HepG2 (cell line): ENCODE results near the gene FOXI3. TPM values are rescaled to one million over a fixed set of nuclear protein-coding genes. Genes with fewer than 3 reads are reported as not detected.

ENCODE experiments used
- ATAC-seq: fragments of 200-7000 bp; cut with Tn5 transposase; 3 replicates; pipeline ENCODE4 v1.9.1; 2020; ENCODE audit warnings: mild to moderate bottlenecking, moderate library complexity
- BruUV-seq: library from RNA; stranded (reverse); fragments of 400-500 nt; replicated peaks from 2 replicates; lab custom pipeline; 2021; lab: Mats Ljungman, UMichigan
- CTCF ChIA-PET: fragments of 300-600 bp; formaldehyde crosslinking; extraction: SDS; loops from one replicate; lab custom pipeline; 2021; ENCODE audit warnings: low total read pairs, inconsistent platforms, low intra/inter-chr PET ratio; lab: Yijun Ruan, JAX
- POLR2A ChIA-PET: fragments of 350-600 bp; sonication (Branson Sonifier 250); formaldehyde crosslinking; loops from one replicate; lab custom pipeline; 2020; ENCODE audit warnings: antibody characterized with exemption, inconsistent platforms; lab: Yijun Ruan, JAX
- DNase-seq: peaks from one replicate; pipeline ENCODE4 v3.0.0-alpha.2; 2015; ENCODE audit warnings: low spot score
- FAIRE-seq: peaks from 3 replicates; lab custom pipeline; 2011; peaks lifted over from hg19 to GRCh38; lab: Jason Lieb, UNC
- H2AFZ ChIP-seq: one replicate; pipeline ENCODE4 v1.6.1; 2011; ENCODE audit warnings: low read length, inconsistent platforms
- H3K27ac ChIP-seq: fragments of 300-600 bp; 3 replicates; pipeline ENCODE4 v1.8.0; 2011; ENCODE audit warnings: mixed run types, mild to moderate bottlenecking, mixed read lengths, low read length, inconsistent platforms; ENCODE audit not compliant: insufficient read depth; ENCODE audit errors: extremely low read length
- H3K27me3 ChIP-seq, 2 experiments: fragments of 200-600 bp in 1 of 2; 2 replicates in 1 of 2; 3 replicates in 1 of 2; pipeline versions ENCODE4 v1.6.0 to v1.8.0; 2011; ENCODE audit warnings: low read length in 2 of 2, mild to moderate bottlenecking in 2 of 2, moderate library complexity in 2 of 2, inconsistent platforms in 1 of 2; ENCODE audit not compliant: insufficient read depth in 2 of 2, control insufficient read depth in 1 of 2
- H3K36me3 ChIP-seq, 2 experiments: fragments of 200-600 bp in 1 of 2; replicated peaks in 1 of 2; 2 replicates in 1 of 2; 3 replicates in 1 of 2; pipeline versions ENCODE4 v1.5.1 to v1.8.0; 2011; ENCODE audit warnings: low read length in 2 of 2, inconsistent platforms in 1 of 2; ENCODE audit not compliant: insufficient read depth in 2 of 2, control insufficient read depth in 1 of 2
- H3K4me1 ChIP-seq: 2 replicates; pipeline ENCODE4 v1.5.1; 2012; ENCODE audit warnings: low read length, inconsistent platforms; ENCODE audit not compliant: insufficient read depth
- H3K4me2 ChIP-seq: 2 replicates; pipeline ENCODE4 v1.6.0; 2011; ENCODE audit warnings: low read depth, low read length, inconsistent platforms
- H3K4me3 ChIP-seq, 3 experiments: fragments of 200-600 bp in 1 of 3; sonication (generic), shearing (Covaris generic) in 1 of 3; replicated peaks in 1 of 3; 2 replicates each; pipeline ENCODE4 v1.5.1; 2011 to 2016; ENCODE audit warnings: low read length in 3 of 3, inconsistent platforms in 2 of 3, low read depth in 2 of 3, mild to moderate bottlenecking in 2 of 3, control low read depth in 1 of 3, mixed read lengths in 1 of 3; ENCODE audit not compliant: insufficient read depth in 1 of 3
- H3K79me2 ChIP-seq: one replicate; pipeline ENCODE4 v1.6.1; 2011; ENCODE audit warnings: low read length, inconsistent platforms; ENCODE audit not compliant: insufficient read depth
- H3K9ac ChIP-seq: 2 replicates; pipeline ENCODE4 v1.6.0; 2011; ENCODE audit warnings: mild to moderate bottlenecking, low read depth, low read length, inconsistent platforms; ENCODE audit not compliant: insufficient read depth
- H3K9me3 ChIP-seq: 2 replicates; pipeline ENCODE4 v1.5.1; 2012; ENCODE audit warnings: mild to moderate bottlenecking, low read length
- H4K20me1 ChIP-seq: 2 replicates; pipeline ENCODE4 v1.6.0; 2011; ENCODE audit warnings: inconsistent platforms, mild to moderate bottlenecking, low read length, moderate library complexity; ENCODE audit not compliant: insufficient read depth
- ARNTL ChIP-seq: sonication (generic); formaldehyde crosslinking; IDR thresholded peaks from 2 replicates; pipeline ENCODE4 v1.4.0; 2020; ENCODE audit warnings: mild to moderate bottlenecking, missing genetic modification reagents
- FOSL1 ChIP-seq: sonication (generic); formaldehyde crosslinking; IDR thresholded peaks from 2 replicates; pipeline ENCODE4 v1.9.0; 2021; ENCODE audit warnings: missing genetic modification reagents, borderline replicate concordance
- HMG20B ChIP-seq: conservative IDR thresholded peaks from 2 replicates; pipeline ENCODE4 v1.6.1; 2016; ENCODE audit warnings: missing genetic modification reagents, missing compliant biosample characterization
- MEIS1 ChIP-seq: sonication (generic); formaldehyde crosslinking; IDR thresholded peaks from 2 replicates; pipeline ENCODE4 v1.9.0; 2021; ENCODE audit warnings: mild to moderate bottlenecking, missing genetic modification reagents, moderate library complexity, borderline replicate concordance
- SMYD3 ChIP-seq: sonication (generic); formaldehyde crosslinking; IDR thresholded peaks from 2 replicates; pipeline ENCODE4 v1.8.1; 2023; ENCODE audit warnings: mild to moderate bottlenecking, missing genetic modification reagents
- TSC22D2 ChIP-seq: sonication (generic); formaldehyde crosslinking; IDR thresholded peaks from 2 replicates; pipeline ENCODE4 v1.5.1; 2020; ENCODE audit warnings: missing genetic modification reagents, mild to moderate bottlenecking, borderline replicate concordance
- U2AF1 ChIP-seq: fragments of 200-400 bp; formaldehyde crosslinking; optimal IDR thresholded peaks from 2 replicates; pipeline ENCODE3; 2017; ENCODE audit warnings: mild to moderate bottlenecking, low read depth, low read length
- ZIK1 ChIP-seq: sonication (generic); formaldehyde crosslinking; IDR thresholded peaks from 2 replicates; pipeline ENCODE4 v1.5.0; 2020; ENCODE audit warnings: mild to moderate bottlenecking, low read depth, missing genetic modification reagents, borderline replicate concordance
- WGBS: methylation state at CpG from one replicate; pipeline ENCODE4 v1.1.6; 2017; ENCODE audit warnings: low lambda C conversion rate; 5-methylcytosine and 5-hydroxymethylcytosine counted together
- in situ Hi-C: cut with HindIII; loops from 2 replicates; pipeline ENCODE4 v1.10.0; 2017; ENCODE audit warnings: low pct_unique_long_range_greater_than_20kb; ENCODE audit not compliant: extremely low pct_ligation_motif_present
- intact Hi-C: fragments of 100-400 bp; cut with micrococcal nuclease; formaldehyde crosslinking; loops from one replicate; pipeline ENCODE4 v1.10.0; 2022; ENCODE audit not compliant: unreplicated experiment
- polyA plus RNA-seq, 8 experiments: library from polyadenylated mRNA; depleted of rRNA in 3 of 8; stranded (reverse) in 7 of 8; unstranded in 1 of 8; fragments of >200 nt; fragmentation: Illumina TruSeq in 4 of 8; extraction: Trizol in 4 of 8; gene quantifications; 2 replicates each; pipeline versions ENCODE4 v1.2.1 to v1.2.3, GENCODE V29; 2011 to 2016; ENCODE audit warnings: low read depth in 4 of 8, missing spikeins in 1 of 8, mixed read lengths in 1 of 8; ENCODE audit not compliant: insufficient read depth in 1 of 8
- total RNA-seq, 5 experiments: library from RNA; depleted of rRNA; stranded (reverse); fragments of >200 nt; fragmentation: Illumina TruSeq; extraction: Trizol; gene quantifications; 2 replicates each; pipeline ENCODE4 v1.2.3, GENCODE V29; 2016; ENCODE audit warnings: low read depth in 1 of 5
- TF ChIP-seq, protein P1 (sequence below): sonication (generic); formaldehyde crosslinking; IDR thresholded peaks from 2 replicates; pipeline ENCODE4 v1.4.0; 2020; ENCODE audit warnings: missing genetic modification reagents, mild to moderate bottlenecking, borderline replicate concordance
- TF ChIP-seq, protein P2 (sequence below): IDR thresholded peaks from 2 replicates; pipeline ENCODE4 v1.6.1; 2016; ENCODE audit warnings: low read depth
- TF ChIP-seq, protein P3 (sequence below): sonication (generic); formaldehyde crosslinking; IDR thresholded peaks from 2 replicates; pipeline ENCODE4 v1.4.0; 2020; ENCODE audit warnings: missing genetic modification reagents
- TF ChIP-seq, protein P4 (sequence below): sonication (generic); formaldehyde crosslinking; IDR thresholded peaks from 2 replicates; pipeline ENCODE4 v1.5.0; 2020; ENCODE audit warnings: mild to moderate bottlenecking, missing genetic modification reagents

FOXI3 gene
- total and polyA plus RNA-seq, 2 of the 13 experiments (the other 11 are each of a cell fraction or from before 2014, with no cell fraction given): not detected

DNA sequence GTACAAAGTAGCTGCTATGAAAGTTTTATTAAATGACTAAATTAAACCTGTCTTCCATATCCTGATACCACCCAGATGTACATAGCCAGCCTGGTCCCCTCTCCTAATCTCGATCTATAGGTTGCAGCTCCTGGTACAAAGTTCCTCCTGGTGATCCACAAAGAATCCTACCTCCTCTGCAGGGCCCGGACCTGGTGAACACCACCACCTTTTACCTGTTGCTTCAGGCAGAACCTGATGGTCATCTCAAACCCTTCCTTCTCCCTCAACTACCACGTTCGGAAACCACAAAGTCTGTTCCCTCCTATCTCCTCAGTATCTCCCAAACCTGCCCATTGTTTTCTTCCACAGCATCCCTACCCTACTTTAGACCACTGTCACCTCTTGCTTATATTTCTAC is 15.5 kb downstream of the FOXI3 start (continued):
- TF ChIP-seq, protein P1, sequence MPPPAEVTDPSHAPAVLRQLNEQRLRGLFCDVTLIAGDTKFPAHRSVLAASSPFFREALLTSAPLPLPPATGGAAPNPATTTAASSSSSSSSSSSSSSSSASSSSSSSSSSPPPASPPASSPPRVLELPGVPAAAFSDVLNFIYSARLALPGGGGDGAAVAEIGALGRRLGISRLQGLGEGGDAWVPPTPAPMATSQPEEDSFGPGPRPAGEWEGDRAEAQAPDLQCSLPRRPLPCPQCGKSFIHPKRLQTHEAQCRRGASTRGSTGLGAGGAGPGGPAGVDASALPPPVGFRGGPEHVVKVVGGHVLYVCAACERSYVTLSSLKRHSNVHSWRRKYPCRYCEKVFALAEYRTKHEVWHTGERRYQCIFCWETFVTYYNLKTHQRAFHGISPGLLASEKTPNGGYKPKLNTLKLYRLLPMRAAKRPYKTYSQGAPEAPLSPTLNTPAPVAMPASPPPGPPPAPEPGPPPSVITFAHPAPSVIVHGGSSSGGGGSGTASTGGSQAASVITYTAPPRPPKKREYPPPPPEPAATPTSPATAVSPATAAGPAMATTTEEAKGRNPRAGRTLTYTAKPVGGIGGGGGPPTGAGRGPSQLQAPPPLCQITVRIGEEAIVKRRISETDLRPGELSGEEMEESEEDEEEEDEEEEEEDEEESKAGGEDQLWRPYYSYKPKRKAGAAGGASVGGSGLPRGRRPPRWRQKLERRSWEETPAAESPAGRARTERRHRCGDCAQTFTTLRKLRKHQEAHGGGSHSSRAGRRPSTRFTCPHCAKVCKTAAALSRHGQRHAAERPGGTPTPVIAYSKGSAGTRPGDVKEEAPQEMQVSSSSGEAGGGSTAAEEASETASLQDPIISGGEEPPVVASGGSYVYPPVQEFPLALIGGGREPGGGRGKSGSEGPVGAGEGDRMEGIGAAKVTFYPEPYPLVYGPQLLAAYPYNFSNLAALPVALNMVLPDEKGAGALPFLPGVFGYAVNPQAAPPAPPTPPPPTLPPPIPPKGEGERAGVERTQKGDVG (CRISPR knock-in tag): no peak

DNA sequence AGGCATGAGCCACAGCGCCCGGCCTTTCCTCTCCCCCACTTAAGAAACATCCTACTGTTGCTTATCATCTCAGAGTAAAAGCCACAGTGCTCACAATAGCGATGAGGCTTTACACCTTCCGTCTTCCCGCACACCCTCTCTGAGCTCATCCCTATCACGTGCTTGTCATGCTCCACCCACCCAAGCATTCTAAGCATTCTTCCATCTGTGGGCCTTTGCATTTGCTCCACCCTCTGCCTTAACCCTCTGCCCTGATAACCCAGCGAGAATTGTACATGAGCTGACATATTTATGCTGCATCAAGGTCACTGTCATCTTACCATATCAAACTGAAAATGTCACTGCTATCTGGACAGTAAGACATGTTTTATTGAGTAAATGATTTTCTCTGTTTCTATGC is 22.6 kb downstream of the FOXI3 start:
- ChIA-PET POLR2A (no interaction called here), CTCF (no interaction called here)
- H3K9me3 ChIP-seq: no peaks in the 10 kb centered on the region
- no peak overlapping the region for H3K4me3 ChIP-seq
- no peak for DNase-seq
- no TSS peak for BruUV-seq
- no peak overlapping the region for H2AFZ ChIP-seq
- H3K4me2 ChIP-seq: no peak overlapping the region
- peak; percentile 15 for FAIRE-seq
- WGBS: 64% methylated on average over 7 of the region's 7 CpGs
- H3K9ac ChIP-seq: no peak overlapping the region
- H3K4me1 ChIP-seq: no peaks in the 10 kb centered on the region
- H3K27me3 ChIP-seq: peaks cover 1 to 13% of the 10 kb centered on the region in 2 experiments; a peak in 1 of 5 replicates
- intact Hi-C loops (no loop called here), in situ Hi-C loops (no loop called here)
- H3K36me3 ChIP-seq: no peaks in the 10 kb centered on the region
- no peaks in the 10 kb centered on the region for H4K20me1 ChIP-seq
- no peak overlapping the region for H3K27ac ChIP-seq
- no peak for ATAC-seq
- no peaks in the 10 kb centered on the region for H3K79me2 ChIP-seq
- TF ChIP-seq FOSL1 (CRISPR knock-in tag) (no peak), U2AF1 (no peak), ZIK1 (CRISPR knock-in tag) (no peak), ARNTL (CRISPR knock-in tag) (no peak), MEIS1 (no peak), HMG20B (CRISPR knock-in tag) (no peak), TSC22D2 (CRISPR knock-in tag) (no peak), SMYD3 (no peak)
- TF ChIP-seq, protein P2, sequence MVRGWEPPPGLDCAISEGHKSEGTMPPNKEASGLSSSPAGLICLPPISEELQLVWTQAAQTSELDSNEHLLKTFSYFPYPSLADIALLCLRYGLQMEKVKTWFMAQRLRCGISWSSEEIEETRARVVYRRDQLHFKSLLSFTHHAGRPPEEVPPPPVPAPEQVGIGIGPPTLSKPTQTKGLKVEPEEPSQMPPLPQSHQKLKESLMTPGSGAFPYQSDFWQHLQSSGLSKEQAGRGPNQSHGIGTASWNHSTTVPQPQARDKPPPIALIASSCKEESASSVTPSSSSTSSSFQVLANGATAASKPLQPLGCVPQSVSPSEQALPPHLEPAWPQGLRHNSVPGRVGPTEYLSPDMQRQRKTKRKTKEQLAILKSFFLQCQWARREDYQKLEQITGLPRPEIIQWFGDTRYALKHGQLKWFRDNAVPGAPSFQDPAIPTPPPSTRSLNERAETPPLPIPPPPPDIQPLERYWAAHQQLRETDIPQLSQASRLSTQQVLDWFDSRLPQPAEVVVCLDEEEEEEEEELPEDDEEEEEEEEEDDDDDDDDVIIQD (CRISPR knock-in tag): no peak
- TF ChIP-seq, protein P3, sequence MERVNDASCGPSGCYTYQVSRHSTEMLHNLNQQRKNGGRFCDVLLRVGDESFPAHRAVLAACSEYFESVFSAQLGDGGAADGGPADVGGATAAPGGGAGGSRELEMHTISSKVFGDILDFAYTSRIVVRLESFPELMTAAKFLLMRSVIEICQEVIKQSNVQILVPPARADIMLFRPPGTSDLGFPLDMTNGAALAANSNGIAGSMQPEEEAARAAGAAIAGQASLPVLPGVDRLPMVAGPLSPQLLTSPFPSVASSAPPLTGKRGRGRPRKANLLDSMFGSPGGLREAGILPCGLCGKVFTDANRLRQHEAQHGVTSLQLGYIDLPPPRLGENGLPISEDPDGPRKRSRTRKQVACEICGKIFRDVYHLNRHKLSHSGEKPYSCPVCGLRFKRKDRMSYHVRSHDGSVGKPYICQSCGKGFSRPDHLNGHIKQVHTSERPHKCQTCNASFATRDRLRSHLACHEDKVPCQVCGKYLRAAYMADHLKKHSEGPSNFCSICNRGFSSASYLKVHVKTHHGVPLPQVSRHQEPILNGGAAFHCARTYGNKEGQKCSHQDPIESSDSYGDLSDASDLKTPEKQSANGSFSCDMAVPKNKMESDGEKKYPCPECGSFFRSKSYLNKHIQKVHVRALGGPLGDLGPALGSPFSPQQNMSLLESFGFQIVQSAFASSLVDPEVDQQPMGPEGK (CRISPR knock-in tag): no peak
- TF ChIP-seq, protein P4, sequence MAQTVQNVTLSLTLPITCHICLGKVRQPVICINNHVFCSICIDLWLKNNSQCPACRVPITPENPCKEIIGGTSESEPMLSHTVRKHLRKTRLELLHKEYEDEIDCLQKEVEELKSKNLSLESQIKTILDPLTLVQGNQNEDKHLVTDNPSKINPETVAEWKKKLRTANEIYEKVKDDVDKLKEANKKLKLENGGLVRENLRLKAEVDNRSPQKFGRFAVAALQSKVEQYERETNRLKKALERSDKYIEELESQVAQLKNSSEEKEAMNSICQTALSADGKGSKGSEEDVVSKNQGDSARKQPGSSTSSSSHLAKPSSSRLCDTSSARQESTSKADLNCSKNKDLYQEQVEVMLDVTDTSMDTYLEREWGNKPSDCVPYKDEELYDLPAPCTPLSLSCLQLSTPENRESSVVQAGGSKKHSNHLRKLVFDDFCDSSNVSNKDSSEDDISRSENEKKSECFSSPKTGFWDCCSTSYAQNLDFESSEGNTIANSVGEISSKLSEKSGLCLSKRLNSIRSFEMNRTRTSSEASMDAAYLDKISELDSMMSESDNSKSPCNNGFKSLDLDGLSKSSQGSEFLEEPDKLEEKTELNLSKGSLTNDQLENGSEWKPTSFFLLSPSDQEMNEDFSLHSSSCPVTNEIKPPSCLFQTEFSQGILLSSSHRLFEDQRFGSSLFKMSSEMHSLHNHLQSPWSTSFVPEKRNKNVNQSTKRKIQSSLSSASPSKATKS (CRISPR knock-in tag): no peak
